Mesothelial cell of epicardium (in vitro differentiated cells): ENCODE data around the gene CYS1. TPM values are rescaled to one million over a fixed set of nuclear protein-coding genes. Genes with fewer than 3 reads are reported as not detected.

ENCODE experiments used
- DNase-seq, 2 experiments: peaks; one replicate each; pipeline ENCODE4 v3.0.0; 2021; ENCODE audit warnings: low spot score in 2 of 2; ENCODE audit not compliant: unreplicated experiment in 2 of 2
- H3K27ac Mint-ChIP-seq: 2 replicates; pipeline ENCODE4 v1.8.0; 2021; ENCODE audit warnings: mixed read lengths
- H3K27me3 Mint-ChIP-seq: 2 replicates; pipeline ENCODE4 v1.8.0; 2021; ENCODE audit warnings: low read depth, mixed read lengths
- H3K36me3 Mint-ChIP-seq: 2 replicates; pipeline ENCODE4 v1.8.0; 2021; ENCODE audit warnings: mixed read lengths
- H3K4me1 Mint-ChIP-seq: 2 replicates; pipeline ENCODE4 v1.8.0; 2021; ENCODE audit warnings: mixed read lengths
- H3K4me3 Mint-ChIP-seq: 2 replicates; pipeline ENCODE4 v1.8.0; 2021; ENCODE audit warnings: mild to moderate bottlenecking, moderate library complexity, mixed read lengths
- H3K9me3 Mint-ChIP-seq: 2 replicates; pipeline ENCODE4 v1.8.0; 2021; ENCODE audit warnings: mixed read lengths
- CTCF ChIP-seq: fragments of 200-600 bp; sonication (generic); IDR thresholded peaks from one replicate; pipeline ENCODE4 v1.5.0; 2021; ENCODE audit warnings: antibody characterized with exemption; ENCODE audit not compliant: unreplicated experiment
- total RNA-seq: library from RNA; stranded (reverse); gene quantifications from 3 replicates; pipeline ENCODE4 v1.2.1, GENCODE V29; 2021

CYS1 gene
- total RNA-seq, 1 donor from 2014 or later: 1.3 TPM

GRCh38 chr2:10061221-10061925 is 18.8 kb downstream of the CYS1 start:
- no peak overlapping the region for H3K4me3 Mint-ChIP-seq
- H3K9me3 Mint-ChIP-seq: no peaks in the 10 kb centered on the region
- H3K36me3 Mint-ChIP-seq: no peaks in the 10 kb centered on the region
- no peaks in the 10 kb centered on the region for H3K27me3 Mint-ChIP-seq
- no peak overlapping the region for H3K27ac Mint-ChIP-seq
- DNase-seq: no peak
- H3K4me1 Mint-ChIP-seq: peaks cover 14% of the 10 kb centered on the region
- TF ChIP-seq CTCF: no peak

- no peak for TF ChIP-seq CTCF
- H3K36me3 Mint-ChIP-seq: peaks cover 3% of the 10 kb centered on the region
- DNase-seq: no peak
- H3K27ac Mint-ChIP-seq: no peak overlapping the region
- H3K4me1 Mint-ChIP-seq: peaks cover 18% of the 10 kb centered on the region
- H3K9me3 Mint-ChIP-seq: no peaks in the 10 kb centered on the region
- no peak overlapping the region for H3K4me3 Mint-ChIP-seq
- H3K27me3 Mint-ChIP-seq: no peaks in the 10 kb centered on the region
These were observed 20.5 kb downstream of the CYS1 start for GRCh38 chr2:10059552-10060335.

GRCh38 chr2:10059016-10059351 is 21.2 kb downstream of the CYS1 start:
- no peak overlapping the region for H3K4me3 Mint-ChIP-seq
- DNase-seq: no peak
- H3K4me1 Mint-ChIP-seq: peaks cover 18% of the 10 kb centered on the region
- TF ChIP-seq CTCF: no peak
- no peak overlapping the region for H3K27ac Mint-ChIP-seq
- no peaks in the 10 kb centered on the region for H3K27me3 Mint-ChIP-seq
- H3K36me3 Mint-ChIP-seq: peaks cover 11% of the 10 kb centered on the region
- no peaks in the 10 kb centered on the region for H3K9me3 Mint-ChIP-seq

GRCh38 chr2:10058251-10059015 is 21.8 kb downstream of the CYS1 start:
- Mint-ChIP-seq H3K4me1 (peaks cover 18% of the 10 kb centered on the region), H3K9me3 (no peaks in the 10 kb centered on the region), H3K27me3 (no peaks in the 10 kb centered on the region), H3K4me3 (no peak overlapping the region), H3K27ac (no peak overlapping the region), H3K36me3 (peaks cover 12% of the 10 kb centered on the region)
- no peak for DNase-seq
- TF ChIP-seq CTCF: no peak

- H3K27me3 Mint-ChIP-seq: no peaks in the 10 kb centered on the region
- H3K27ac Mint-ChIP-seq: peak overlapping the region; percentile 92
- H3K9me3 Mint-ChIP-seq: no peaks in the 10 kb centered on the region
- DNase-seq: peak in 1 of 2 experiments; percentile 68
- H3K4me1 Mint-ChIP-seq: peaks cover 18% of the 10 kb centered on the region
- no peak for TF ChIP-seq CTCF
- peak overlapping the region; percentile 64 for H3K4me3 Mint-ChIP-seq
- H3K36me3 Mint-ChIP-seq: peaks cover 17% of the 10 kb centered on the region
These were observed 22.7 kb downstream of the CYS1 start for GRCh38 chr2:10057231-10058107.
